Pancreas (tissue), 10 donors: ENCODE data around the gene EFHD2. TPM values are rescaled to one million over a fixed set of nuclear protein-coding genes. Genes with fewer than 3 reads are reported as not detected.

Experiments
- ATAC-seq, 4 donors: fragments of 200-7000 bp; cut with Tn5 transposase; one replicate each; pipeline versions ENCODE4 v1.8.0 to v1.9.1; 2020; ENCODE audit warnings: mild to moderate bottlenecking in 4 of 4, moderate library complexity in 4 of 4
- DNase-seq, 6 donors: peaks; one replicate each; pipeline ENCODE4 v3.0.0-alpha.2; 2020
- FAIRE-seq: peaks from 2 replicates; lab custom pipeline; 2012; peaks lifted over from hg19 to GRCh38; lab: Jason Lieb, UNC
- H3K27ac ChIP-seq, 4 donors: fragments of 200-600 bp; sonication (generic); 1 replicate in 3 of 4; 2 replicates in 1 of 4; pipeline versions ENCODE4 v1.5.0 to v1.8.0; 2020
- H3K27me3 ChIP-seq, 4 donors: fragments of 200-600 bp; one replicate each; pipeline ENCODE4 v1.8.0; 2021
- H3K36me3 ChIP-seq, 3 donors: fragments of 200-600 bp; sonication (generic) in 1 of 3; one replicate each; pipeline versions ENCODE4 v1.5.0 to v1.8.0; 2020 to 2021
- H3K4me1 ChIP-seq, 3 donors: fragments of 200-600 bp; one replicate each; pipeline ENCODE4 v1.8.0; 2021
- H3K4me3 ChIP-seq, 4 donors: fragments of 200-600 bp; sonication (generic) in 2 of 4; one replicate each; pipeline versions ENCODE4 v1.5.0 to v1.8.0; 2020 to 2021
- H3K9me3 ChIP-seq, 4 donors: fragments of 200-600 bp; one replicate each; pipeline ENCODE4 v1.8.0; 2021
- CTCF ChIP-seq, 4 donors: fragments of 200-600 bp; sonication (generic) in 3 of 4; IDR thresholded peaks; one replicate each; pipeline versions ENCODE4 v1.5.0 to v1.8.0; 2021; ENCODE audit warnings: antibody characterized with exemption in 4 of 4
- WGBS, 2 donors: extraction: QIAGEN DNeasy Blood & Tissue Kit; methylation state at CpG; one replicate each; pipeline ENCODE4 v1.1.7; 2013; 5-methylcytosine and 5-hydroxymethylcytosine counted together
- intact Hi-C, 3 donors: fragments of 100-400 bp; cut with DNase I; formaldehyde crosslinking; loops; one replicate each; pipeline versions ENCODE4 v1.11.1 to v1.14.2; 2022
- polyA plus RNA-seq, 2 donors: library from polyadenylated mRNA; stranded (reverse); fragments of 200-250 nt; gene quantifications; one replicate each; pipeline ENCODE4 v1.2.3, GENCODE V29; 2013
- total RNA-seq, 6 donors: library from RNA; stranded (reverse); fragmentation: NEBNext Ultra II Directional in 4 of 6; extraction: Animal tissue kit (Norgen Biotek cat#: 25700) in 4 of 6; gene quantifications; one replicate each; pipeline versions ENCODE4 v1.2.1 to v1.2.4, GENCODE V29; 2021 to 2023
- donor health status: healthy with polysubstance abuse.
- donor health status: DM: no; HTN: no; CAD: no; lungs with moderate emphysema.
- donor health status: DM: no; HTN: no; CAD: no.
- donor health status: control.
- donor health status: control.
- donor health status: Bipolar disorder and iron deficiency.
- donor health status: DM: yes; HTN: yes; CAD: no.
- donor health status: DM: no; HTN: no; CAD: no.
- donor health status: DM: no; HTN: no; CAD: no.
- donor health status: DM: yes; HTN: yes; CAD: no.

EFHD2 gene
- total and polyA plus RNA-seq, 8 donors: 30.5 to 47.4 (median 38.8) TPM

DNA sequence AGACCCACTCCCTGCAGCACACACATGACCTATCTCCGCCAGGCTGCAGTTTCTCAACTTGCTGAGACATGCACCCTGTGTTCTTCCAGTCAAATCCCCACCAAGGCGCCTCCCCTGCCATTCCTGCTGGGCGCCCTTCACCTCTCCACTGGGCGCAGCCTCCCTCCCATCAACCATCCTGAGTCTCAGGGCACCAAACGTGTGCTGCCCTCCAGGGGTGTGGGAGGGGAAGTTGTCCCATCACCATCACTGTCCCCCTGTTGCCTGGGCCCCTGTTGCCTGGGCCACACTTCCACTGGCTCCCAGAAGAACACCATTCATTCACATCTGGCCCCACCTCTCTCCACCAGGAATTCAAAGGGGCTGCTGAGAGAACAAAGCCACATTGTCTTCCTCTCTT, 44.9 kb upstream of the EFHD2 start:
- Histone ChIP-seq H3K4me1 (peaks cover 0 to 6% (median 0%) of the 10 kb centered on the region in 3 donors), H3K4me3 (no peak overlapping the region), H3K27me3 (no peaks in the 10 kb centered on the region), H3K36me3 (no peaks in the 10 kb centered on the region), H3K9me3 (no peaks in the 10 kb centered on the region), H3K27ac (no peak overlapping the region)
- no peak for ATAC-seq
- no peak for TF ChIP-seq CTCF (IDR thresholded peaks at IDR 0.05)
- 87 to 88% methylated on average over 5 of the region's 5 CpGs for WGBS, 2 donors
- DNase-seq: no peak
- no peak for FAIRE-seq
- intact Hi-C loops: no loop called here

DNA sequence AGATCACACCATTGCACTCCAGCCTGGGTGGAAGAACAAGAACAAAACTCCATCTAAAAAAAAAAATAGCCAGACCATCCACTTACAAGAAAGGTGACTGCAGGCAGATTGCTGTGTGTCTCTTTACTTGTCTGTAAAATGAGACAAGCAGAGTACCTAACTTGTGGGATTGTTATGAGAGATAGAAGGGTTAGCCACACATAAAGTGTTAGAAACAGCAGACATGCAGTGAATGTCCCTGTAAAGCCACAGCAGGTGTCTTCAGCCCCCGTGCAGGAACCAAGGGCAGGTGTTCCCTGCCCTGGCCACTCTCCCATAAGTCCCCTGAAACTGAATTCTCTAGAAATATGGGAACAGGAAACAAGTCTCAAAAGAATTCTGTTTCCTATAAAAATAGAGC, 40.8 kb upstream of the EFHD2 start:
- DNase-seq (no peak), ATAC-seq (no peak), FAIRE-seq (no peak)
- Histone ChIP-seq H3K27ac (no peak overlapping the region), H3K4me1 (peaks cover 0 to 23% (median 8%) of the 10 kb centered on the region in 3 donors), H3K27me3 (no peaks in the 10 kb centered on the region), H3K4me3 (no peak overlapping the region), H3K9me3 (no peaks in the 10 kb centered on the region), H3K36me3 (no peaks in the 10 kb centered on the region)
- intact Hi-C loops: no loop called here
- WGBS, 2 donors: 87 to 100% methylated on average over 1 of the region's 1 CpG
- no peak for TF ChIP-seq CTCF (IDR thresholded peaks at IDR 0.05)

- WGBS, 2 donors: 85 to 92% methylated on average over 4 of the region's 4 CpGs
- no peak for FAIRE-seq
- Histone ChIP-seq H3K4me3 (no peak overlapping the region), H3K27ac (peak overlapping the region in 2 of 4 donors; percentile 30 to 44), H3K36me3 (no peaks in the 10 kb centered on the region), H3K27me3 (no peaks in the 10 kb centered on the region), H3K4me1 (peaks cover 0 to 23% (median 8%) of the 10 kb centered on the region in 3 donors), H3K9me3 (no peaks in the 10 kb centered on the region)
- TF ChIP-seq CTCF (IDR thresholded peaks at IDR 0.05): no peak
- no peak for DNase-seq
- intact Hi-C loops: no loop called here
- no peak for ATAC-seq
These were observed 39.4 kb upstream of the EFHD2 start for GRCh38 chr1:15370268-15370667.

DNA sequence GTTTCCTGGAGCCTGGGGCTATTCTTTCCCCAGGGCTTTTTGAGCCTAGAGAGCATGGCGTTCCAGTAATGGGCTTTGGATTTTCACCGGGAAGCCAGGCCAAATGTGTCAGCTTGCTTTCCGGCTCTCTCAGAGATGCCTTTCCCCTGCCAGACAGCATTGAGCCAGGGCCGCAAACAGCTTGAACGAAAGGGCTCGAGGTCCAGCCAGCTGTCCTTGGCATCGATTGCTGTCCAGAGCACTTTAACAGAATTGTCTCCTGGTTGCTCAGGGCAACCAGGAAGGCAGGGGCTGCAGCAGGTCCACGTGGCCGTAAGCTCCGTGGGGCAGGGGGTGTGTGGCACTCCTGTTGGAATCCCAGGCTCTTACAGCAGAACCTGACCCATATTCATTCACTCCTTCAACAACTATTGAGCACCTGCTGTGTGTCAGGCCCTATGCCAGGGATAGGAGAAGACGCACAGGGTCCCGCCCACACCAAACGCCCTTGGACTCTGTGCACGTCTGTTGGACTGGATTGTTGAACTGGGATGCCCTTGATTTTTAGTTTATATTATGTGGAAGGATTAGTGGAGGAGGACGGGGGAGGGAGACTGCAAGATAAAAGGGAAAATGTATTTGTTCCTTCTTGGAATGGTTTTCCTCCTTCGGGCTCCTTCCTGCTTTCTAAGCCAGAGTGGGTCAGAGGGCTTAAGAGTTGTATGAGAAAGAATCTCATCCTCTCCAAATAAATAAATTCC, 38.7 kb upstream of the EFHD2 start:
- peak overlapping the region in 2 of 4 donors; percentile 30 to 44 for H3K27ac ChIP-seq
- FAIRE-seq (no peak), DNase-seq (peak in 5 of 6 donors; percentile 52 to 79 (median 67)), ATAC-seq (peak; percentile 79 to 87 (median 84))
- H3K4me1 ChIP-seq: peaks cover 0 to 23% (median 8%) of the 10 kb centered on the region in 3 donors
- H3K36me3 ChIP-seq: no peaks in the 10 kb centered on the region
- intact Hi-C loops: no loop called here
- no peak overlapping the region for H3K4me3 ChIP-seq
- no peaks in the 10 kb centered on the region for H3K27me3 ChIP-seq
- WGBS, 2 donors: 20 to 23% methylated on average over 16 of the region's 16 CpGs
- no peak for TF ChIP-seq CTCF (IDR thresholded peaks at IDR 0.05)
- no peaks in the 10 kb centered on the region for H3K9me3 ChIP-seq
